HepG2 (cell line): Measurements from ENCODE around the gene MAEA. TPM values are rescaled to one million over a fixed set of nuclear protein-coding genes. Genes with fewer than 3 reads are reported as not detected.

Experiments used
- E2F5 ChIP-seq: sonication (generic); formaldehyde crosslinking; conservative IDR thresholded peaks from 2 replicates; pipeline ENCODE4 v1.4.0; 2020; ENCODE audit warnings: missing genetic modification reagents
- HBP1 ChIP-seq: IDR thresholded peaks from 2 replicates; pipeline ENCODE4 v1.6.1; 2016; ENCODE audit warnings: low read depth, control low read depth
- HNRNPLL ChIP-seq: fragments of 200-400 bp; formaldehyde crosslinking; IDR thresholded peaks from 2 replicates; pipeline ENCODE4 v1.6.1; 2017; ENCODE audit warnings: mild to moderate bottlenecking, low read depth, low read length; ENCODE audit not compliant: poor library complexity, severe bottlenecking
- RBFOX2 ChIP-seq: fragments of 200-400 bp; formaldehyde crosslinking; IDR thresholded peaks from 2 replicates; pipeline ENCODE4 v1.6.1; 2017; ENCODE audit warnings: low read depth, mild to moderate bottlenecking, low read length
- REXO4 ChIP-seq: sonication (generic); formaldehyde crosslinking; IDR thresholded peaks from 2 replicates; pipeline ENCODE4 v1.8.0; 2022; ENCODE audit warnings: missing genetic modification reagents, mild to moderate bottlenecking, borderline replicate concordance
- THRA ChIP-seq: sonication (generic); formaldehyde crosslinking; IDR thresholded peaks from 2 replicates; pipeline ENCODE4 v1.4.0; 2020; ENCODE audit warnings: missing genetic modification reagents, borderline replicate concordance
- ZBTB10 ChIP-seq: sonication (generic); formaldehyde crosslinking; IDR thresholded peaks from 2 replicates; pipeline ENCODE4 v1.4.0; 2020; ENCODE audit warnings: missing genetic modification reagents, borderline replicate concordance
- ZFAT ChIP-seq: sonication (generic); formaldehyde crosslinking; conservative IDR thresholded peaks from 2 replicates; pipeline ENCODE4 v1.8.1; 2023; ENCODE audit warnings: missing genetic modification reagents, inconsistent platforms
- ZHX2 ChIP-seq, 2 experiments: sonication (generic) in 1 of 2; formaldehyde crosslinking in 1 of 2; IDR thresholded peaks; 2 replicates each; pipeline versions ENCODE4 v1.6.1 to v1.9.0; 2014 to 2022; ENCODE audit warnings: antibody characterized with exemption in 1 of 2, borderline replicate concordance in 1 of 2, inconsistent platforms in 1 of 2, low read depth in 1 of 2, missing genetic modification reagents in 1 of 2
- ZNF335 ChIP-seq: sonication (generic); formaldehyde crosslinking; IDR thresholded peaks from 2 replicates; pipeline ENCODE4 v1.4.0; 2020; ENCODE audit warnings: missing genetic modification reagents
- ZNF430 ChIP-seq: sonication (generic); formaldehyde crosslinking; IDR thresholded peaks from 2 replicates; pipeline ENCODE4 v1.9.0; 2021; ENCODE audit warnings: mild to moderate bottlenecking, missing genetic modification reagents
- ZNF639 ChIP-seq: conservative IDR thresholded peaks from 2 replicates; pipeline ENCODE4 v1.6.1; 2018; ENCODE audit warnings: missing genetic modification reagents
- ZNF672 ChIP-seq: sonication (generic); formaldehyde crosslinking; IDR thresholded peaks from 2 replicates; pipeline ENCODE4 v1.8.1; 2022; ENCODE audit warnings: missing genetic modification reagents
- polyA plus RNA-seq, 8 experiments: library from polyadenylated mRNA; depleted of rRNA in 3 of 8; stranded (reverse) in 7 of 8; unstranded in 1 of 8; fragments of >200 nt; fragmentation: Illumina TruSeq in 4 of 8; extraction: Trizol in 4 of 8; gene quantifications; 2 replicates each; pipeline versions ENCODE4 v1.2.1 to v1.2.3, GENCODE V29; 2011 to 2016; ENCODE audit warnings: low read depth in 4 of 8, missing spikeins in 1 of 8, mixed read lengths in 1 of 8; ENCODE audit not compliant: insufficient read depth in 1 of 8
- total RNA-seq, 5 experiments: library from RNA; depleted of rRNA; stranded (reverse); fragments of >200 nt; fragmentation: Illumina TruSeq; extraction: Trizol; gene quantifications; 2 replicates each; pipeline ENCODE4 v1.2.3, GENCODE V29; 2016; ENCODE audit warnings: low read depth in 1 of 5

The MAEA gene
- total and polyA plus RNA-seq, 2 of the 13 experiments (the other 11 are each of a cell fraction or from before 2014, with no cell fraction given): 52.0 to 57.1 TPM

GRCh38 chr4:1249148-1249730 lies 40.5 kb upstream of the MAEA start (continued):
- TF ChIP-seq ZBTB10 (peak; percentile 22; the same call in 1 of the 2 replicates), ZNF335 (CRISPR knock-in tag) (no peak), REXO4 (CRISPR knock-in tag) (0 out of 2 replicates have a peak, but pooled peaks have one; percentile 2), THRA (no peak), RBFOX2 (peak; percentile 76), HBP1 (0 out of 2 replicates have a peak, but pooled peaks have one; percentile 34), ZFAT (CRISPR knock-in tag) (no peak), E2F5 (CRISPR knock-in tag) (peak; percentile 71), ZNF430 (CRISPR knock-in tag) (no peak), ZNF672 (CRISPR knock-in tag) (no peak), HNRNPLL (peak; percentile 99), ZNF639 (CRISPR knock-in tag) (peak; percentile 44; the same call in 1 of the 2 replicates), ZHX2 (IDR thresholded peaks at IDR 0.05; ENCODE audit: low read depth) (no peak), ZHX2 (CRISPR knock-in tag; IDR thresholded peaks at IDR 0.05; ENCODE audit: borderline replicate concordance) (peak; percentile 61; the same call in 1 of the 2 replicates)
